Prostate gland (tissue), 2 donors: Measurements from ENCODE around the gene PAQR4. TPM values are rescaled to one million over a fixed set of nuclear protein-coding genes. Genes with fewer than 3 reads are reported as not detected.

Experiments used
- DNase-seq: peaks from one replicate; pipeline ENCODE4 v3.0.0-alpha.2; 2019; ENCODE audit warnings: low spot score
- H3K27ac ChIP-seq, 2 donors: fragments of 200-600 bp; sonication (generic); 2 replicates each; pipeline ENCODE4 v1.5.1; 2017 to 2019
- H3K27me3 ChIP-seq: fragments of 200-600 bp; sonication (generic); replicated peaks from 2 replicates; pipeline ENCODE4 v1.5.1; 2019; ENCODE audit not compliant: insufficient read depth
- H3K36me3 ChIP-seq, 2 donors: fragments of 200-600 bp; sonication (generic); 1 replicate in 1 of 2; 2 replicates in 1 of 2; pipeline versions ENCODE4 v1.5.1 to v1.8.1; 2017 to 2019
- H3K4me1 ChIP-seq: fragments of 200-600 bp; sonication (generic); replicated peaks from 2 replicates; pipeline ENCODE4 v1.5.1; 2019
- H3K4me3 ChIP-seq, 2 donors: fragments of 200-600 bp; sonication (generic); 2 replicates each; pipeline ENCODE4 v1.5.1; 2017 to 2019
- H3K9me3 ChIP-seq: fragments of 200-600 bp; sonication (generic); 2 replicates; pipeline ENCODE4 v1.5.1; 2017
- CTCF ChIP-seq, 4 experiments: fragments of 200-600 bp in 2 of 4; fragments of 450-650 bp in 2 of 4; sonication (generic) in 2 of 4; IDR thresholded peaks; 1 replicate in 3 of 4; 2 replicates in 1 of 4; pipeline ENCODE4 v1.5.1; 2016 to 2019; ENCODE audit warnings: antibody characterized with exemption in 4 of 4, mild to moderate bottlenecking in 2 of 4, moderate library complexity in 2 of 4
- POLR2A ChIP-seq: fragments of 450-650 bp; IDR thresholded peaks from one replicate; pipeline ENCODE4 v1.6.1; 2016; ENCODE audit warnings: antibody characterized with exemption, mild to moderate bottlenecking
- POLR2AphosphoS5 ChIP-seq: sonication (generic); formaldehyde crosslinking; IDR thresholded peaks from one replicate; pipeline ENCODE4 v1.6.1; 2017; ENCODE audit warnings: antibody characterized with exemption
- WGBS: methylation state at CpG from one replicate; pipeline ENCODE4 v1.1.5; 2018; 5-methylcytosine and 5-hydroxymethylcytosine counted together
- intact Hi-C: fragments of 100-400 bp; cut with DNase I; formaldehyde crosslinking; loops from one replicate; pipeline ENCODE4 v1.14.2; 2022
- total RNA-seq, 2 donors: library from RNA; depleted of rRNA; stranded (reverse); fragments of >200 nt; gene quantifications; one replicate each; pipeline ENCODE4 v1.1.0, GENCODE V29; 2016

PAQR4 gene
- total RNA-seq, 2 donors from 2014 or later = 9.1 to 25.1 TPM

- no peak for DNase-seq
- H3K27ac ChIP-seq = no peak overlapping the region
- H3K27me3 ChIP-seq = no peaks in the 10 kb centered on the region
- H3K4me3 ChIP-seq = no peak overlapping the region
- intact Hi-C loops = no loop called here
- no peaks in the 10 kb centered on the region for H3K36me3 ChIP-seq
- no peaks in the 10 kb centered on the region for H3K9me3 ChIP-seq
- peaks cover 37% of the 10 kb centered on the region for H3K4me1 ChIP-seq
- WGBS = 67% methylated on average over 15 of the region's 15 CpGs
- TF ChIP-seq POLR2AphosphoS5 (no peak), CTCF (IDR thresholded peaks at IDR 0.05) (no peak)
Observed at GRCh38 chr16:2974319-2975056, 5.3 kb downstream of the PAQR4 start.

GRCh38 chr16:2975161-2975795 is 6.1 kb downstream of the PAQR4 start:
- DNase-seq = no peak
- intact Hi-C loops = no loop called here
- Histone ChIP-seq H3K27me3 (no peaks in the 10 kb centered on the region), H3K4me3 (no peak overlapping the region), H3K9me3 (no peaks in the 10 kb centered on the region), H3K4me1 (peaks cover 38% of the 10 kb centered on the region), H3K27ac (no peak overlapping the region), H3K36me3 (no peaks in the 10 kb centered on the region)
- WGBS = 92% methylated on average over 19 of the region's 28 CpGs
- no peak for TF ChIP-seq CTCF (IDR thresholded peaks at IDR 0.05)
- no peak for TF ChIP-seq POLR2AphosphoS5
- no peak for TF ChIP-seq POLR2A

DNA sequence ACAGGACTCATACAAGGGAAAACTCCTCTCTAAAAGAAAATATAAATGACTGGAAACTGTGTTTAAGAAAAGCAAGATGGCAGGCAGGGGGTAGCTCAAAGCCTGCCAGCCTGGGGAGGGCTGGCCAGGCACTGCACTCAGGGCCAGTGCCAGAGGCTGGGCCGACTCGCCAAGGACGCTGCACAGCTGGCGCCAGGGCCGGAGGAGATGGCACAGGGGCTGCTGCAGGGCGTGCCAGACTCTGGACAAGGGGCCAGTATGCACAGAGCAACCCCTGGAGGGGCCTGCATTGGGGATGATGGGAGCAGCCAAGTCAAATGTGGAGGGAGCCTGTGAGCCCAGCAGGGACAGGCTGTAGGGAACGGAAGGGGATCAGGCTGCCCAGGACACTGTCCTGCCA is 7.1 kb downstream of the PAQR4 start:
- Histone ChIP-seq H3K4me1 (peaks cover 33% of the 10 kb centered on the region), H3K9me3 (no peaks in the 10 kb centered on the region), H3K36me3 (no peaks in the 10 kb centered on the region), H3K27me3 (no peaks in the 10 kb centered on the region), H3K4me3 (no peak overlapping the region), H3K27ac (peak overlapping the region in 1 of 2 donors; percentile 63)
- TF ChIP-seq POLR2AphosphoS5 (no peak), CTCF (IDR thresholded peaks at IDR 0.05) (no peak), POLR2A (no peak)
- no peak for DNase-seq
- 62% methylated on average over 7 of the region's 7 CpGs for WGBS
- intact Hi-C loops = no loop called here

DNA sequence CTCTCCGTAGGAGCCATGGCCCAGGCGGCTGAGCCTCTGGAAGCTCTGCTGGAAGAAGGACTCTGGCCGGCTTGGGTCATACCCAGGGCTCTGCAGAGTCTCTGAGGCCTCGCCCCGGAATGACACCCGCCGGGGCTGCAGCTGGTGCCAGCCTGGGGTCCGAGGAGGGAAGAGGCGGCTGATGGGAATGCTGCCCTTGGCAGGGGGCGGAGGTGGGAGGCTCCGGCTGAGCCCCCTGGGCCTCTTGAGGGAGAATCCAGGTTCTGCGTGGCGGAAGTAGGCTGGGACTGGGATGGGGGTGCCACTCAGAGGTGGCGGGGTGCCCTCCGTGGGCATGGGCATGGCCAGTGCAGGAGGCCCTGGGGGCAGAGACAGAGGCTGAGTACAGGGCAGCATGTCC is 7.5 kb downstream of the PAQR4 start:
- Histone ChIP-seq H3K4me3 (no peak overlapping the region), H3K4me1 (peaks cover 33% of the 10 kb centered on the region), H3K36me3 (no peaks in the 10 kb centered on the region), H3K27ac (peak overlapping the region; percentile 60 to 63), H3K9me3 (no peaks in the 10 kb centered on the region), H3K27me3 (no peaks in the 10 kb centered on the region)
- intact Hi-C loops = no loop called here
- TF ChIP-seq POLR2A = no peak
- 89% methylated on average over 14 of the region's 15 CpGs for WGBS
- DNase-seq = no peak

- Histone ChIP-seq H3K27me3 (no peaks in the 10 kb centered on the region), H3K9me3 (no peaks in the 10 kb centered on the region), H3K36me3 (no peaks in the 10 kb centered on the region), H3K4me1 (peaks cover 30% of the 10 kb centered on the region), H3K27ac (peak overlapping the region; percentile 60 to 63), H3K4me3 (no peak overlapping the region)
- 44% methylated on average over 6 of the region's 6 CpGs for WGBS
- peak; percentile 79 for DNase-seq
- intact Hi-C loops = no loop called here
- no peak for TF ChIP-seq CTCF (IDR thresholded peaks at IDR 0.05)
- no peak for TF ChIP-seq POLR2A
- peak; percentile 73 for TF ChIP-seq POLR2AphosphoS5
Observed at GRCh38 chr16:2977440-2977839, 8.3 kb downstream of the PAQR4 start.
